Natural killer cell (primary cell): ENCODE data around the gene CYSRT1. TPM values are rescaled to one million over a fixed set of nuclear protein-coding genes. Genes with fewer than 3 reads are reported as not detected.

ENCODE experiments used
- ATAC-seq, 3 donors: fragments of 150-1000 bp in 2 of 3; fragments of 200-7000 bp in 1 of 3; cut with Tn5 transposase; 1 replicate in 1 of 3; 2 replicates in 2 of 3; pipeline ENCODE4 v1.10.0; 2021; ENCODE audit warnings: mild to moderate bottlenecking in 2 of 3, moderate library complexity in 2 of 3
- DNase-seq, 2 donors: peaks; one replicate each; pipeline versions ENCODE4 v3.0.0 to v3.0.0-alpha.2; 2013 to 2021; ENCODE audit warnings: mixed read lengths in 1 of 2
- H3K27ac ChIP-seq: one replicate; pipeline ENCODE4 v1.5.1; 2013; ENCODE audit warnings: mild to moderate bottlenecking, low read length
- H3K27me3 ChIP-seq: one replicate; pipeline ENCODE4 v1.6.1; 2013; ENCODE audit warnings: low read length; ENCODE audit not compliant: control insufficient read depth, insufficient read depth
- H3K36me3 ChIP-seq: one replicate; pipeline ENCODE4 v1.6.1; 2013; ENCODE audit warnings: low read length; ENCODE audit not compliant: control insufficient read depth, insufficient read depth
- H3K4me1 ChIP-seq: one replicate; pipeline ENCODE4 v1.6.1; 2013; ENCODE audit warnings: low read length; ENCODE audit not compliant: control insufficient read depth, insufficient read depth
- H3K4me3 ChIP-seq: one replicate; pipeline ENCODE4 v1.5.1; 2013; ENCODE audit warnings: low read length
- H3K9me3 ChIP-seq: one replicate; pipeline ENCODE4 v1.6.1; 2013; ENCODE audit warnings: low read length; ENCODE audit not compliant: control insufficient read depth, insufficient read depth
- H3K27ac Mint-ChIP-seq, 2 donors: one replicate each; pipeline ENCODE4 v1.8.0; 2022; ENCODE audit warnings: mild to moderate bottlenecking in 2 of 2, mixed read lengths in 2 of 2, moderate library complexity in 1 of 2
- H3K27me3 Mint-ChIP-seq, 2 donors: one replicate each; pipeline ENCODE4 v1.8.0; 2022; ENCODE audit warnings: low read depth in 2 of 2, mixed read lengths in 2 of 2
- H3K36me3 Mint-ChIP-seq: one replicate; pipeline ENCODE4 v1.8.0; 2022; ENCODE audit warnings: mixed read lengths
- H3K4me1 Mint-ChIP-seq, 2 donors: one replicate each; pipeline ENCODE4 v1.8.0; 2022; ENCODE audit warnings: mixed read lengths in 2 of 2
- H3K4me3 Mint-ChIP-seq: one replicate; pipeline ENCODE4 v1.8.0; 2022; ENCODE audit warnings: mild to moderate bottlenecking, moderate library complexity, mixed read lengths
- H3K9me3 Mint-ChIP-seq, 2 donors: one replicate each; pipeline ENCODE4 v1.8.0; 2022; ENCODE audit warnings: mixed read lengths in 2 of 2
- CTCF ChIP-seq: fragments of 200-600 bp; IDR thresholded peaks from one replicate; pipeline ENCODE4 v1.8.0; 2022; ENCODE audit warnings: antibody characterized with exemption
- WGBS: methylation state at CpG from one replicate; pipeline ENCODE4 v1.1.7; 2013; ENCODE audit warnings: missing lambda C conversion rate; ENCODE audit not compliant: insufficient coverage; 5-methylcytosine and 5-hydroxymethylcytosine counted together
- intact Hi-C: fragments of 100-400 bp; cut with micrococcal nuclease; formaldehyde crosslinking; loops from one replicate; pipeline ENCODE4 v1.14.2; 2022
- total RNA-seq, 4 donors: library from RNA; stranded (reverse); fragments of 120-200 nt in 1 of 4; gene quantifications; one replicate each; pipeline versions ENCODE4 v1.2.3 to v1.2.4, GENCODE V29; 2013 to 2022

CYSRT1 gene
- total RNA-seq, 3 donors from 2014 or later (not counting 1 experiment from before 2014, with no cell fraction given), result 0.38 TPM; not detected in 2

- Mint-ChIP-seq H3K27ac (peak overlapping the region; percentile 62 to 82), H3K4me3 (peak overlapping the region; percentile 72), H3K4me1 (peaks cover 7 to 40% of the 10 kb centered on the region in 2 donors), H3K36me3 (no peaks in the 10 kb centered on the region), H3K27me3 (no peaks in the 10 kb centered on the region), H3K9me3 (no peaks in the 10 kb centered on the region)
- 93% methylated on average over 10 of the region's 10 CpGs for WGBS
- DNase-seq (no peak), ATAC-seq (no peak)
- Histone ChIP-seq H3K27me3 (no peaks in the 10 kb centered on the region), H3K4me3 (no peak overlapping the region), H3K9me3 (no peaks in the 10 kb centered on the region), H3K27ac (no peak overlapping the region), H3K4me1 (peaks cover 56% of the 10 kb centered on the region), H3K36me3 (peaks cover 17% of the 10 kb centered on the region)
- intact Hi-C loops, result no loop called here
- TF ChIP-seq CTCF, result no peak
These were observed 50.2 kb downstream of the CYSRT1 start for GRCh38 chr9:137275203-137275587.

Other genes starting within 250 kb of the CYSRT1 start
- gene PTGDS, start 247.7 kb upstream of the CYSRT1 start, total RNA-seq, result 100 to 1,000 TPM; 157 to 361 (median 296) TPM
- 1 to 10 TPM; 4.9 to 8.4 (median 8.2) TPM for gene LCNL1, start 242.2 kb upstream of the CYSRT1 start, total RNA-seq
- 100 to 1,000 TPM; 161 to 188 (median 161) TPM for gene PAXX, start 232.8 kb upstream of the CYSRT1 start, total RNA-seq
- gene CLIC3, start 228.6 kb upstream of the CYSRT1 start, total RNA-seq, result 100 to 1,000 TPM; 144 to 286 (median 161) TPM
- 100 to 1,000 TPM; 356 to 416 (median 357) TPM for gene ABCA2, start 196.9 kb upstream of the CYSRT1 start, total RNA-seq
- 1 to 10 TPM in 2 of 3 donors, under 1 TPM in 1; 0.99 to 5.1 (median 3.9) TPM for gene FUT7, start 193.1 kb upstream of the CYSRT1 start, total RNA-seq
- gene NPDC1, start 179.0 kb upstream of the CYSRT1 start, total RNA-seq, result 1 to 10 TPM in 2 of 3 donors, under 1 TPM in 1; 0.87 to 5.6 (median 3.4) TPM
- gene ENTPD2, start 171.1 kb upstream of the CYSRT1 start, total RNA-seq, result not detected
- gene SAPCD2, start 154.6 kb upstream of the CYSRT1 start, total RNA-seq, result 1 to 10 TPM in 2 of 3 donors, under 1 TPM in 1; 0.59 to 2.6 (median 1.0) TPM
- 10 to 100 TPM; 10.5 to 25.8 (median 19.3) TPM for gene UAP1L1, start 147.7 kb upstream of the CYSRT1 start, total RNA-seq
- 10 to 100 TPM; 75.1 to 99.4 (median 80.4) TPM for gene MAN1B1, start 138.2 kb upstream of the CYSRT1 start, total RNA-seq
- gene DPP7, start 110.4 kb upstream of the CYSRT1 start, total RNA-seq, result 100 to 1,000 TPM; 233 to 264 (median 251) TPM
- gene GRIN1, start 86.0 kb upstream of the CYSRT1 start, total RNA-seq, result not detected
- not detected for gene LRRC26, start 55.1 kb upstream of the CYSRT1 start, total RNA-seq
- gene TMEM210, start 53.1 kb upstream of the CYSRT1 start, total RNA-seq, result not detected
- 100 to 1,000 TPM; 146 to 172 (median 171) TPM for gene ANAPC2, start 36.6 kb upstream of the CYSRT1 start, total RNA-seq
- gene SSNA1, start 36.5 kb upstream of the CYSRT1 start, total RNA-seq, result 10 to 100 TPM; 45.1 to 53.5 (median 52.2) TPM
- 10 to 100 TPM in 1 of 3 donors, 1 to 10 TPM in 2; 8.2 to 10.6 (median 8.4) TPM for gene TPRN, start 24.4 kb upstream of the CYSRT1 start, total RNA-seq
- 10 to 100 TPM; 22.1 to 30.5 (median 27.1) TPM for gene TMEM203, start 19.5 kb upstream of the CYSRT1 start, total RNA-seq
- gene NDOR1, start 19.5 kb upstream of the CYSRT1 start, total RNA-seq, result 10 to 100 TPM; 31.1 to 36.0 (median 31.9) TPM
- gene RNF208, start 2.9 kb upstream of the CYSRT1 start, total RNA-seq, result 1 to 10 TPM in 1 of 3 donors, under 1 TPM in 2; 0.82 to 1.6 (median 0.93) TPM
- not detected for gene RNF224, start 2.3 kb downstream of the CYSRT1 start, total RNA-seq
- not detected for gene SLC34A3, start 5.7 kb downstream of the CYSRT1 start, total RNA-seq
- 100 to 1,000 TPM in 1 of 3 donors, 10 to 100 TPM in 2; 84.4 to 121 (median 93.9) TPM for gene TUBB4B, start 16.1 kb downstream of the CYSRT1 start, total RNA-seq
- not detected for gene STPG3, start 26.1 kb downstream of the CYSRT1 start, total RNA-seq
- 10 to 100 TPM; 42.9 to 53.8 (median 52.6) TPM for gene NELFB, start 30.2 kb downstream of the CYSRT1 start, total RNA-seq
- gene TOR4A, start 52.6 kb downstream of the CYSRT1 start, total RNA-seq, result 10 to 100 TPM; 16.3 to 24.6 (median 19.2) TPM
- gene NRARP, start 77.1 kb downstream of the CYSRT1 start, total RNA-seq, result 1 to 10 TPM in 2 of 3 donors, under 1 TPM in 1; 0.88 to 2.3 (median 1.2) TPM
- 10 to 100 TPM; 28.0 to 35.3 (median 29.6) TPM for gene EXD3, start 198.0 kb downstream of the CYSRT1 start, total RNA-seq
- gene NOXA1, start 198.2 kb downstream of the CYSRT1 start, total RNA-seq, result 1 to 10 TPM; 4.7 to 10.0 (median 7.7) TPM
- gene ENTPD8, start 216.2 kb downstream of the CYSRT1 start, total RNA-seq, result not detected
- 100 to 1,000 TPM in 1 of 3 donors, 10 to 100 TPM in 2; 78.1 to 111 (median 87.8) TPM for gene NSMF, start 234.2 kb downstream of the CYSRT1 start, total RNA-seq